Heart left ventricle (tissue), 13 donors: ENCODE measurements around the gene RBM33.

ENCODE experiments used
- CTCF ChIP-seq, 12 donors: fragments of 200-600 bp; sonication (generic) in 4 of 12; IDR thresholded peaks; one replicate each; pipeline versions ENCODE4 v1.5.0 to v1.8.0; 2018 to 2022; ENCODE audit warnings: antibody characterized with exemption in 12 of 12, mild to moderate bottlenecking in 5 of 12
- POLR2A ChIP-seq, 2 donors: fragments of 450-650 bp; IDR thresholded peaks; one replicate each; pipeline ENCODE4 v1.6.1; 2017; ENCODE audit warnings: antibody characterized with exemption in 2 of 2, mild to moderate bottlenecking in 2 of 2, moderate library complexity in 2 of 2
- donor health status: ischemic (EF 13 %, LVEDD 7.1; RV severe dilation, severe dysfunction).
- donor health status: DM: no; HTN: yes; CAD: no.
- donor health status: DM: no; HTN: no; CAD: no.
- donor health status: ischemic (EF 25% LVEDD 6.9; RV normal size, moderate dysfunction).
- donor health status: ischemic (EF 25% LVEDD 5.7; RV mildly dilated, moderate dysfunction).
- donor health status: ischemic (EF 35%, LVEDD 5.7; RV mildly dilated, moderate dysfunction).
- donor health status: nonischemic (EF 11% LVEDD 7.7; RV severe dilation, severe dysfunction).
- donor health status: DM: yes; HTN: yes; CAD: no.
- donor health status: PGD.
- donor health status: ischemic (EF 29% LVEDD 5.4; RV normal size, mild dysfunction).
- donor health status: nonischemic (EF 23%, LVEDD 6.1; RV moderate dilation, normal function).

- TF ChIP-seq POLR2A (IDR thresholded peaks at IDR 0.05) (no peak), CTCF (IDR thresholded peaks at IDR 0.05) (no peak)
Measured at GRCh38 chr7:155694851-155695250, 50.4 kb downstream of the RBM33 start.
